Esophagus muscularis mucosa (tissue), 4 donors: ENCODE data around the gene SYT11. TPM values are rescaled to one million over a fixed set of nuclear protein-coding genes. Genes with fewer than 3 reads are reported as not detected.

Experiments
- DNase-seq: peaks from one replicate; pipeline ENCODE4 v3.0.0-alpha.2; 2017; ENCODE audit errors: extremely low spot score
- H3K27ac ChIP-seq, 4 donors: fragments of 200-600 bp; sonication (generic); replicated peaks in 1 of 4; 1 replicate in 3 of 4; 2 replicates in 1 of 4; pipeline ENCODE4 v1.5.1; 2016 to 2019; ENCODE audit warnings: mild to moderate bottlenecking in 1 of 4
- H3K27me3 ChIP-seq, 4 donors: fragments of 200-600 bp; sonication (generic); one replicate each; pipeline versions ENCODE4 v1.5.1 to v1.6.0; 2016 to 2019
- H3K36me3 ChIP-seq, 4 donors: fragments of 200-600 bp; sonication (generic); one replicate each; pipeline ENCODE4 v1.5.1; 2016 to 2019
- H3K4me1 ChIP-seq, 4 donors: fragments of 200-600 bp; sonication (generic); one replicate each; pipeline ENCODE4 v1.5.1; 2016 to 2019
- H3K4me3 ChIP-seq, 4 donors: fragments of 200-600 bp; sonication (generic); 1 replicate in 2 of 4; 2 replicates in 2 of 4; pipeline ENCODE4 v1.5.1; 2016 to 2019; ENCODE audit warnings: mild to moderate bottlenecking in 4 of 4, moderate library complexity in 1 of 4
- H3K9me3 ChIP-seq, 4 donors: fragments of 200-600 bp; sonication (generic); 1 replicate in 3 of 4; 2 replicates in 1 of 4; pipeline ENCODE4 v1.5.1; 2016 to 2019
- CTCF ChIP-seq, 3 experiments: fragments of 200-600 bp in 2 of 3; fragments of 450-650 bp in 1 of 3; sonication (generic) in 2 of 3; IDR thresholded peaks; one replicate each; pipeline ENCODE4 v1.5.1; 2017 to 2019; ENCODE audit warnings: antibody characterized with exemption in 3 of 3, mild to moderate bottlenecking in 2 of 3, moderate library complexity in 1 of 3
- EP300 ChIP-seq: sonication (generic); formaldehyde crosslinking; IDR thresholded peaks from one replicate; pipeline ENCODE4 v1.6.1; 2017; ENCODE audit warnings: antibody characterized with exemption
- POLR2A ChIP-seq: fragments of 450-650 bp; IDR thresholded peaks from one replicate; pipeline ENCODE4 v1.6.1; 2017; ENCODE audit warnings: antibody characterized with exemption, moderate library complexity, mild to moderate bottlenecking, low read depth
- POLR2AphosphoS5 ChIP-seq, 2 donors: sonication (generic); formaldehyde crosslinking; IDR thresholded peaks; one replicate each; pipeline ENCODE4 v1.6.1; 2017; ENCODE audit warnings: antibody characterized with exemption in 2 of 2
- WGBS: methylation state at CpG from one replicate; pipeline ENCODE4 v1.1.5; 2018; 5-methylcytosine and 5-hydroxymethylcytosine counted together
- intact Hi-C: fragments of 100-400 bp; cut with DNase I; formaldehyde crosslinking; loops from one replicate; pipeline ENCODE4 v1.15.1; 2023
- total RNA-seq, 4 donors: library from RNA; depleted of rRNA; stranded (reverse); fragments of >200 nt; gene quantifications; one replicate each; pipeline versions ENCODE4 v1.1.0 to v1.2.1, GENCODE V29; 2016

SYT11 gene
- total RNA-seq, 4 donors from 2014 or later, result 8.3 to 25.2 (median 20.3) TPM

DNA sequence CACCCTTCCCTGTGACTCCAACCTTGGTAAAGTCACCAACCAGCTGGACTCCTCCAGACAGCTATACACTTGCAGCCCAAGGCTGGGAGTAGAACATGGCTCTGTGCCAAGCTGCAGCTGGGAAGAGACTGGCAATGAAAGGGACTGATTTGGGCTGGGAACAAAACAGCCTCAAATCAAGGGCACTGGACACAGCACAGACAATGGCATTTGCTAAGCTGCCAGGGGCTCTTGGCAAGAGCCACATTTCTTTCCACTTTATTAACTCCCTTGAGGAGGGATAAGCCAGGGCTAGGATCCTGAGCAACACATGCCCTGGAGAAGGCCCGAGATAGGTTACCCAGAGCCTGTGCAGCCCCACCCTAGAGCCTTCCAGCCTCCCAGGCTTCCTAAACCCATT, 12.0 kb downstream of the SYT11 start:
- peak overlapping the region; percentile 8 to 48 (median 26) for H3K27ac ChIP-seq

DNA sequence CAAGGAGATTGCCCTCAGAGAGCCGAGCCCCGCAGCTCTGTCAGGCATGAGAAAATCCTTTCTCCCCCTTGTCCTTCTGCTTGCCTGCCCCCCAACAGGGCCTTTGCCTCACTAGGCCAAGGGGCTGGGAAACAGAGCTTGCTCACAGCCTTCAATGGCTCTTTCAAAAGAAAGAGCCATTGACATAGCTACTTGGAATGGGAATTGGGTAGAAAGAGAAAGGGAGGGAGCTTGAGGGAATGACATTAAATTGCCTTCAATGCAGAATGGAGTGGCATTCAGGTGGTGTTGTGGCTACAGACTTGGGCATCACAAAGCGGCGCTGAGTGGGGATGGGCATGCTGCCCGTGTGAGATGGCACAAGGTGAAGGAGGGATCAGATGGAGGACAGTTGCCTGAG, 13.2 kb downstream of the SYT11 start:
- H3K27me3 ChIP-seq, result no peaks in the 10 kb centered on the region
- no peak for DNase-seq
- H3K36me3 ChIP-seq, result peaks cover 0 to 22% (median 9%) of the 10 kb centered on the region in 4 donors
- peak overlapping the region in 3 of 4 donors; percentile 3 to 48 (median 31) for H3K27ac ChIP-seq
- no peaks in the 10 kb centered on the region for H3K9me3 ChIP-seq
- WGBS, result 95% methylated on average over 5 of the region's 5 CpGs
- peaks cover 0 to 18% (median 10%) of the 10 kb centered on the region in 4 donors for H3K4me1 ChIP-seq
- intact Hi-C loops, result no loop called here
- TF ChIP-seq POLR2AphosphoS5 (IDR thresholded peaks at IDR 0.05) (no peak), POLR2A (no peak)
- H3K4me3 ChIP-seq, result no peak overlapping the region

More for the DNA sequence above, 12.0 kb downstream of the SYT11 start:
- TF ChIP-seq POLR2A, result no peak
- TF ChIP-seq EP300, result no peak
- no peak for TF ChIP-seq POLR2AphosphoS5 (IDR thresholded peaks at IDR 0.05)
- no peak for TF ChIP-seq CTCF (IDR thresholded peaks at IDR 0.05)
- no CpG with 5 or more reads among the region's 1 CpG for WGBS
- no peaks in the 10 kb centered on the region for H3K9me3 ChIP-seq
- no peak for DNase-seq
- no peaks in the 10 kb centered on the region for H3K27me3 ChIP-seq
- peaks cover 0 to 18% (median 10%) of the 10 kb centered on the region in 4 donors for H3K4me1 ChIP-seq
- intact Hi-C loops, result no loop called here
- peaks cover 0 to 22% (median 9%) of the 10 kb centered on the region in 4 donors for H3K36me3 ChIP-seq
- no peak overlapping the region for H3K4me3 ChIP-seq

- Histone ChIP-seq H3K4me3 (no peak overlapping the region), H3K9me3 (no peaks in the 10 kb centered on the region), H3K27me3 (no peaks in the 10 kb centered on the region), H3K4me1 (peaks cover 0 to 18% (median 10%) of the 10 kb centered on the region in 4 donors), H3K36me3 (peaks cover 0 to 12% (median 4%) of the 10 kb centered on the region in 4 donors), H3K27ac (no peak overlapping the region)
- DNase-seq, result no peak
- intact Hi-C loops, result no loop called here
- 61% methylated on average over 9 of the region's 9 CpGs for WGBS
- TF ChIP-seq POLR2AphosphoS5 (IDR thresholded peaks at IDR 0.05), result no peak
- no peak for TF ChIP-seq EP300
- TF ChIP-seq POLR2A, result no peak
These were observed 14.5 kb downstream of the SYT11 start for GRCh38 chr1:155873860-155874259.

DNA sequence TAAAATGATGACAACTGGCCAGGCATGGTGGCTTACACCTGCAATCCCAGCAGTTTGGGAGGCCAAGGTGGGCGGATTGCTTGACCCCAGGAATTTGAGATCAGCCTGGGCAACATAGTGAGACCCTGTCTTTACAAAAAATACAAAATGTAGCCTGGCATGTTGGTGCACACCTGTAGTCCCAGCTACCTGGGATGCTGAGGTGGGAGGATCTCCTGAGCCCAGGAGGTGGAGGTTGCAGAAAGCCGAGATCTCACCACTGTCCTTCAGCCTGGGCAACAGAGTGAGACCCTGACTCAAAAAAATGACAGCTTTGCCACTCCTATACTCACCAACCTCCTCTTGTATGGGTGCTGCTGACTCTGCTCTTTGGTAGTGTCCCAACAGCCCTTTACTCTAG, 18.6 kb downstream of the SYT11 start:
- TF ChIP-seq POLR2AphosphoS5 (IDR thresholded peaks at IDR 0.05), result no peak
- DNase-seq, result no peak
- 100% methylated on average over 2 of the region's 2 CpGs for WGBS
- no peaks in the 10 kb centered on the region for H3K9me3 ChIP-seq
- no peak overlapping the region for H3K27ac ChIP-seq
- H3K27me3 ChIP-seq, result no peaks in the 10 kb centered on the region
- peaks cover 8 to 34% (median 24%) of the 10 kb centered on the region in 4 donors for H3K36me3 ChIP-seq
- peaks cover 0 to 7% (median 0%) of the 10 kb centered on the region in 4 donors for H3K4me1 ChIP-seq
- no peak overlapping the region for H3K4me3 ChIP-seq
- intact Hi-C loops, result no loop called here

GRCh38 chr1:155880251-155880650, 20.9 kb downstream of the SYT11 start:
- H3K36me3 ChIP-seq, result peaks cover 8 to 38% (median 23%) of the 10 kb centered on the region in 4 donors
- H3K4me1 ChIP-seq, result peaks cover 0 to 8% (median 0%) of the 10 kb centered on the region in 4 donors
- DNase-seq, result no peak
- no peaks in the 10 kb centered on the region for H3K27me3 ChIP-seq
- WGBS, result 93% methylated on average over 2 of the region's 2 CpGs
- TF ChIP-seq POLR2A (no peak), POLR2AphosphoS5 (IDR thresholded peaks at IDR 0.05) (no peak), CTCF (IDR thresholded peaks at IDR 0.05) (no peak), EP300 (no peak)
- H3K4me3 ChIP-seq, result no peak overlapping the region
- intact Hi-C loops, result no loop called here
- H3K27ac ChIP-seq, result no peak overlapping the region
- H3K9me3 ChIP-seq, result no peaks in the 10 kb centered on the region

DNA sequence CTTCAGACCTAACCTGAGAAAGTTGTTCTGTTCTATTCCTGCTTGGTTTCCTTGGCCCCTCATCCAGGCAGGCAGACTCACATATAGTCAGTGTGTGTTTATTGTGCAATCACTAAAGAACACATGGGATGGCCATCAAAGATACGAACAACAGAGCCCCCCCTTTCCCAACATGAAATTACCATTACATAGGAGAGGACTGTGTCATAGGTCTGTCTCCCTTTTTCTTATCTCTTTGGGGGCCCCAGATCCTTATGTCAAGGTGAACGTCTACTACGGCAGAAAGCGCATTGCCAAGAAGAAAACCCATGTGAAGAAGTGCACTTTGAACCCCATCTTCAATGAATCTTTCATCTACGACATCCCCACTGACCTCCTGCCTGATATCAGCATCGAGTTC, 21.6 kb downstream of the SYT11 start:
- DNase-seq, result no peak
- intact Hi-C loops, result no loop called here
- H3K27me3 ChIP-seq, result no peaks in the 10 kb centered on the region
- 91% methylated on average over 6 of the region's 6 CpGs for whole genome bisulfite sequencing
- H3K36me3 ChIP-seq, result peaks cover 8 to 38% (median 23%) of the 10 kb centered on the region in 4 donors
- TF ChIP-seq CTCF (IDR thresholded peaks at IDR 0.05), result no peak
- TF ChIP-seq EP300, result no peak
- no peak for TF ChIP-seq POLR2AphosphoS5 (IDR thresholded peaks at IDR 0.05)
- TF ChIP-seq POLR2A, result no peak
- peaks cover 0 to 8% (median 0%) of the 10 kb centered on the region in 4 donors for H3K4me1 ChIP-seq
- no peaks in the 10 kb centered on the region for H3K9me3 ChIP-seq
- H3K4me3 ChIP-seq, result no peak overlapping the region
- H3K27ac ChIP-seq, result no peak overlapping the region
